GM12878 (cell line): ENCODE data around the gene KCNRG.

ENCODE experiments used
- BCLAF1 ChIP-seq: fragments of 450-650 bp; IDR thresholded peaks from 2 replicates; pipeline ENCODE4 v1.6.1; 2017; ENCODE audit warnings: antibody characterized with exemption, mild to moderate bottlenecking, moderate library complexity
- MAX ChIP-seq: IDR thresholded peaks from 2 replicates; pipeline ENCODE4 v1.6.1; 2012; ENCODE audit warnings: low read depth, low read length, improper control_type of control experiment
- POLR2A ChIP-seq: IDR thresholded peaks from 2 replicates; pipeline ENCODE4 v1.6.1; 2011; ENCODE audit warnings: low read depth, mild to moderate bottlenecking, low read length
- POLR2AphosphoS5 ChIP-seq: IDR thresholded peaks from 2 replicates; pipeline ENCODE4 v1.6.1; 2011; ENCODE audit warnings: mild to moderate bottlenecking, low read length, inconsistent platforms
- ZNF274 ChIP-seq: IDR thresholded peaks from one replicate; pipeline ENCODE4 v1.8.0; 2011; ENCODE audit not compliant: insufficient read length, insufficient read depth
- TF ChIP-seq, protein P1 (sequence below), 3 experiments: IDR thresholded peaks in 2 of 3; conservative IDR thresholded peaks in 1 of 3; 2 replicates each; pipeline ENCODE4 v1.5.1; 2011; ENCODE audit warnings: low read depth in 3 of 3, low read length in 3 of 3, mild to moderate bottlenecking in 3 of 3, control low read depth in 2 of 3, moderate library complexity in 2 of 3, inconsistent platforms in 1 of 3, mixed read lengths in 1 of 3; ENCODE audit not compliant: control insufficient read depth in 2 of 3, insufficient read depth in 1 of 3; ENCODE audit errors: extremely low read depth in 1 of 3

GRCh38 chr13:49972709-49973108 lies 42.5 kb upstream of the KCNRG start:
- TF ChIP-seq ZNF274 (no peak), POLR2A (no peak), MAX (no peak), BCLAF1 (no peak), POLR2AphosphoS5 (no peak)
- TF ChIP-seq, protein P1, sequence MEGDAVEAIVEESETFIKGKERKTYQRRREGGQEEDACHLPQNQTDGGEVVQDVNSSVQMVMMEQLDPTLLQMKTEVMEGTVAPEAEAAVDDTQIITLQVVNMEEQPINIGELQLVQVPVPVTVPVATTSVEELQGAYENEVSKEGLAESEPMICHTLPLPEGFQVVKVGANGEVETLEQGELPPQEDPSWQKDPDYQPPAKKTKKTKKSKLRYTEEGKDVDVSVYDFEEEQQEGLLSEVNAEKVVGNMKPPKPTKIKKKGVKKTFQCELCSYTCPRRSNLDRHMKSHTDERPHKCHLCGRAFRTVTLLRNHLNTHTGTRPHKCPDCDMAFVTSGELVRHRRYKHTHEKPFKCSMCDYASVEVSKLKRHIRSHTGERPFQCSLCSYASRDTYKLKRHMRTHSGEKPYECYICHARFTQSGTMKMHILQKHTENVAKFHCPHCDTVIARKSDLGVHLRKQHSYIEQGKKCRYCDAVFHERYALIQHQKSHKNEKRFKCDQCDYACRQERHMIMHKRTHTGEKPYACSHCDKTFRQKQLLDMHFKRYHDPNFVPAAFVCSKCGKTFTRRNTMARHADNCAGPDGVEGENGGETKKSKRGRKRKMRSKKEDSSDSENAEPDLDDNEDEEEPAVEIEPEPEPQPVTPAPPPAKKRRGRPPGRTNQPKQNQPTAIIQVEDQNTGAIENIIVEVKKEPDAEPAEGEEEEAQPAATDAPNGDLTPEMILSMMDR (IDR thresholded peaks at IDR 0.05 in 2 of 3, conservative IDR thresholded peaks at IDR 0.05 in 1 of 3; ENCODE audit: control insufficient read depth in 2 of 3, extremely low read depth in 1 of 3, insufficient read depth in 1 of 3, low read depth in 3 of 3, low read length in 3 of 3), result no peak
